Measurements from ENCODE around the gene CHRNA9.

CHRNA9 gene

GRCh38 chr4:40349561-40350198 lies 14.5 kb downstream of the CHRNA9 start:
- Mint-ChIP-seq H3K27ac (peak overlapping the region; percentile 1), H3K27me3 (no peaks in the 10 kb centered on the region), H3K9me3 (no peaks in the 10 kb centered on the region), H3K4me3 (no peak overlapping the region), H3K36me3 (peaks cover 3% of the 10 kb centered on the region), H3K4me1 (peaks cover 9% of the 10 kb centered on the region)

- Mint-ChIP-seq H3K27ac (no peak overlapping the region), H3K9me3 (no peaks in the 10 kb centered on the region), H3K36me3 (peaks cover 3% of the 10 kb centered on the region)
Observed at GRCh38 chr4:40350627-40351227, 15.6 kb downstream of the CHRNA9 start.

GRCh38 chr4:40354158-40354557 lies 19.0 kb downstream of the CHRNA9 start:
- Mint-ChIP-seq H3K27me3 (no peaks in the 10 kb centered on the region), H3K4me3 (no peak overlapping the region), H3K27ac (no peak overlapping the region), H3K36me3 (no peaks in the 10 kb centered on the region), H3K4me1 (peaks cover 9% of the 10 kb centered on the region), H3K9me3 (no peaks in the 10 kb centered on the region)

More at GRCh38 chr4:40350627-40351227, 15.6 kb downstream of the CHRNA9 start:
- peaks cover 9% of the 10 kb centered on the region for H3K4me1 Mint-ChIP-seq
- no peaks in the 10 kb centered on the region for H3K27me3 Mint-ChIP-seq
- no peak overlapping the region for H3K4me3 Mint-ChIP-seq

- no peaks in the 10 kb centered on the region for H3K4me1 Mint-ChIP-seq
- no peak overlapping the region for H3K4me3 Mint-ChIP-seq
- H3K36me3 Mint-ChIP-seq, result no peaks in the 10 kb centered on the region
- no peaks in the 10 kb centered on the region for H3K9me3 Mint-ChIP-seq
- no peak overlapping the region for H3K27ac Mint-ChIP-seq
- no peaks in the 10 kb centered on the region for H3K27me3 Mint-ChIP-seq
Observed at GRCh38 chr4:40355131-40355530, 20.0 kb downstream of the CHRNA9 start.

GRCh38 chr4:40357738-40358137 lies 22.6 kb downstream of the CHRNA9 start:
- H3K27me3 Mint-ChIP-seq, result no peaks in the 10 kb centered on the region
- peaks cover 5% of the 10 kb centered on the region for H3K9me3 Mint-ChIP-seq
- H3K36me3 Mint-ChIP-seq, result no peaks in the 10 kb centered on the region
- H3K4me1 Mint-ChIP-seq, result no peaks in the 10 kb centered on the region
- H3K27ac Mint-ChIP-seq, result no peak overlapping the region
- H3K4me3 Mint-ChIP-seq, result no peak overlapping the region

DNA sequence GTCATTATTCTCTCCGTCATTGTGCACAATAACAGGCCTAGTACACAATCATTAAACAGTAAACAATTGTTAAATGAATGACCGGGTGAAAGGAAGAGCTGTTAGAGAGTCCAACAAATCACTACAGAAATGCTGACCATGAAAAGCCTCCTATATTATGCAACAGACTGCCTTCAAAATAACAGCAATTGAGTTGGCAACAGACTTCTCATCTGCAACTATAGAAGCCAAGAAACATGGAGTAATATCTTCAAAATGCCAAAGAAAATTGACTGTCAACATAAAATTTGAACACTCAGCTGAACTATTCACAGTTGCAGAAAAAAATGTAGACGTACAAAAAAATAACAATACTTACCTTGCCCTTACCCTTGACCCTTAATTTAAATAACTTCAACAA lies 26.2 kb downstream of the CHRNA9 start:
- Mint-ChIP-seq H3K4me3 (no peak overlapping the region), H3K27ac (no peak overlapping the region), H3K36me3 (no peaks in the 10 kb centered on the region)

DNA sequence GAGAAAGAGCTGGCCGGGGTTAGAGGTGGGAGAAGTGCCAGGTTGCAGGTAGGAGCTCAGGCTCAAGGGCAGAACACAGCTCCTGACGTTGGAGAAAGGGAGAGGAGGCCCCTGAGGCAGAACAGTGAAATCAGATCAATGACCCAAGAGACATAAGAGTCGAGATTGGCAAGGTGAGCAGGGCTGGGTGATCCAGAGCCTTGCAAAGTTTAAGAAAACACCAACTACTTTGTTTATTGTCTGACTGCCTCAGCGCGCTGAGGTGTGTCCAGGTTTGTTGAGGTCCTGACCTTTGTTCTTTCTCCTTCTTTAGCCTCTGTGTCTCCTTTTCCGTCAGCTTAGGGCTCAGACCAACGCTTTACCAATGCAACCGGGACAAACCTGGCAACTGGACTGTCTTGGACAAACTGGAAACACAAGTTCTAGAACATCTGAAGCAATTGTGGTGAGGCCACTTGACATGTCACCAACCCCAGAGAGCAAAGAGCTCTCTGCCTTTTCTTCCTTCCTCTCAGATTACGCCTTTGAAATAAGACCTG lies 28.3 kb downstream of the CHRNA9 start:
- no peaks in the 10 kb centered on the region for H3K27me3 Mint-ChIP-seq
- H3K36me3 Mint-ChIP-seq, result no peaks in the 10 kb centered on the region
- H3K9me3 Mint-ChIP-seq, result peaks cover 5% of the 10 kb centered on the region
- no peaks in the 10 kb centered on the region for H3K4me1 Mint-ChIP-seq
- H3K4me3 Mint-ChIP-seq, result no peak overlapping the region
- H3K27ac Mint-ChIP-seq, result peak overlapping the region; percentile 70

More for the DNA sequence above, 26.2 kb downstream of the CHRNA9 start:
- no peaks in the 10 kb centered on the region for H3K4me1 Mint-ChIP-seq
- H3K27me3 Mint-ChIP-seq, result no peaks in the 10 kb centered on the region
- peaks cover 5% of the 10 kb centered on the region for H3K9me3 Mint-ChIP-seq

- Mint-ChIP-seq H3K9me3 (peaks cover 5% of the 10 kb centered on the region), H3K4me1 (no peaks in the 10 kb centered on the region), H3K36me3 (no peaks in the 10 kb centered on the region), H3K27me3 (no peaks in the 10 kb centered on the region), H3K4me3 (no peak overlapping the region), H3K27ac (peak overlapping the region; percentile 70)
Observed at GRCh38 chr4:40363945-40364344, 28.8 kb downstream of the CHRNA9 start.

- no peaks in the 10 kb centered on the region for H3K36me3 Mint-ChIP-seq
- no peak overlapping the region for H3K4me3 Mint-ChIP-seq
- no peak overlapping the region for H3K27ac Mint-ChIP-seq
- H3K9me3 Mint-ChIP-seq, result peaks cover 5% of the 10 kb centered on the region
- H3K27me3 Mint-ChIP-seq, result no peaks in the 10 kb centered on the region
- no peaks in the 10 kb centered on the region for H3K4me1 Mint-ChIP-seq
Observed at GRCh38 chr4:40365766-40366165, 30.6 kb downstream of the CHRNA9 start.

DNA sequence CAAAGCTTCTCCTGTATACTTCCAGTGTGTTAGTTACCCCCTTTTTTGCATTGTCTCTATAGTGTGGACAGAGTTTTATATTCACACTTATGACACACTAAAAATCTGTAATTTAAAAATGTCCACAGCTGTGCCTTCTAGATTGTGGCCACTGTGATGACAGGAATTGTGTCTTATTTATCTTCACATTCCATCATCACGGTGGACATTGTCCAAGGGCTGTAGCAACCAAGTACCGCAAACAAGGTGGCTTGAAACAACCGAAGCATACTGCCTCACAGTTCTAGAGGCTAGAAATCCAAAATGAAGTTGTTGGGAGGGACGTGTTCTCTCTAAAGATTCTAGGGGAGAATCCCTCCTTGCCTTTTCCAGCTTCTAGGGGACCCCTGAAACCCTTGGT lies 32.3 kb downstream of the CHRNA9 start:
- Mint-ChIP-seq H3K4me3 (no peak overlapping the region), H3K27me3 (no peaks in the 10 kb centered on the region), H3K9me3 (no peaks in the 10 kb centered on the region), H3K4me1 (no peaks in the 10 kb centered on the region), H3K36me3 (no peaks in the 10 kb centered on the region), H3K27ac (no peak overlapping the region)

DNA sequence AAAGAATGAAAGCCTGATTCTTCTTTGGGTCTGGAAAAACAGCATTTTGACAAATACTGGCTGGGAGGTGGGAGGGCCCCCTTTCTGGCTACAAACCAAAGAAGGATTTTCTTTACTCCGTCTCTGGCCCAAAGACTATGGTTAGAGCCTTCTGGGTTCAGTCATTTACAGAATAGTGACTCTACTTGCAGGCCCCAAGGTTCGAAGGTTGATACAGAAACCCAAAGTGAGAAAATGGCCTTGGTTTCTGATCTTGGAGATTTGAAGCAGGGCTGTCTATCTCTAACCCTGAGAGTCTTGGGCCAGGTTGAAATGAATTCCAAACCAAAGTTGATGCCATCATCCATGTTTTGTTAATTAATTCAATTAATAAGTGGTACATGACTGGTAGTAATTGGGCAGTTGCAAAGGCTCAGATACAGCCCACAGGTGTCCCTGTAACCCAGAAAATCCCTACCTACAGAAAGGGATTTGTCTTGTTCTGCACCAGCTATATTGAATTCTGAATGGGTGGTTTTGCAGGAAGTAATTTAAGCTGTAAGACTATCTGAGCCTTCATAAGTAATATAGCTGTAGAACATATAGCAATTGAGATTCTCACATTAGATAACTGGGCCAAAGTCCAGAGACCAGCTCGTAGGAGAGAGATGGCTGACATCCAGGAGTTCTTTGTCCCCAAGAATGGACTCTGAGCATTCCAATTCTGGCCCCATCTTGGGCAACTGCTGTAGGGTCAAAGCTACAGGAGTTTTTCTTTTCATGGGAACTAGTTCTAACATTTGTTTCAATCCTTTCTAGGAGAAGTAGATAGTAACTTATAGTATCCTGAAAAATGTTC lies 34.5 kb downstream of the CHRNA9 start:
- Mint-ChIP-seq H3K9me3 (no peaks in the 10 kb centered on the region), H3K36me3 (no peaks in the 10 kb centered on the region), H3K27me3 (no peaks in the 10 kb centered on the region), H3K4me3 (no peak overlapping the region), H3K4me1 (no peaks in the 10 kb centered on the region), H3K27ac (no peak overlapping the region)

DNA sequence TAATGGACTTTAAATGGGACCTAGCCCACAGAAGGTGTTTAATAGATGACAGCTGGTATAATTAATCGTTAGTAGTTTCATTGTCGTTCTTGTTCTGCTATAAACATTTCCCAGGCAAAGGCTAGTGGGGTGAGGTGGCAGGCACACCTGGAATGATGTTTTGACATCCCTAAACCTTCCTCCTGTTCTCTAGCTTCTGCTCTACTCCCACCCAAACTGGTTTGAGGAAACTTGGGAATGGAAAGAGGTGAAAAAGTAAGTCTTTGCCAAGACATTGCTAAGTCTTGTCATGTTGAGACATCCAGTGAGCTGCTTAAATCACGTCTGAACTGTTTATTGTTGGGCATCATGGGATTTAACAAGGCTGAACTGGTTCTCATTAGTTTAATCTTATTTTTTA lies 37.5 kb downstream of the CHRNA9 start:
- H3K4me1 Mint-ChIP-seq, result no peaks in the 10 kb centered on the region
- H3K9me3 Mint-ChIP-seq, result no peaks in the 10 kb centered on the region
- no peaks in the 10 kb centered on the region for H3K36me3 Mint-ChIP-seq
- H3K27ac Mint-ChIP-seq, result no peak overlapping the region
- H3K27me3 Mint-ChIP-seq, result no peaks in the 10 kb centered on the region
- no peak overlapping the region for H3K4me3 Mint-ChIP-seq

DNA sequence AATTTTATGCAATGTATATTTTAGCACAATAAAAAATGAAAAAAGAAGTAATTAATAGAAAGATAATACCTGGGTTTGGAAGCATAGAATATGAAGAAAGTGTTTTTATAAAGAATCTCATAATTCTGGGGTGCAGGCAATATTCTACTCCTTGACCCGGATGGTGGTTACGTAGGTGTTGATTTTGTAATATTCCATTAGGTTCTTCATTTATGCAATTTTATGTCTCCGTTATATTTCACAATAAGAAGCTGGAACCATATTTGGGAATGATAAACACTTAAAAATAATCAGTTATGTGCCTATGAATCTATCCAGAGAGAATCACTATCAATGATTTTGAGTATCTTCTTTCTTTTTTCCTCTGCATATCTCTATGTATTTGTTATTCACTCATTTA lies 38.5 kb downstream of the CHRNA9 start:
- H3K4me3 Mint-ChIP-seq, result no peak overlapping the region
- H3K36me3 Mint-ChIP-seq, result no peaks in the 10 kb centered on the region
- no peak overlapping the region for H3K27ac Mint-ChIP-seq
- H3K27me3 Mint-ChIP-seq, result no peaks in the 10 kb centered on the region
- no peaks in the 10 kb centered on the region for H3K9me3 Mint-ChIP-seq
- no peaks in the 10 kb centered on the region for H3K4me1 Mint-ChIP-seq

DNA sequence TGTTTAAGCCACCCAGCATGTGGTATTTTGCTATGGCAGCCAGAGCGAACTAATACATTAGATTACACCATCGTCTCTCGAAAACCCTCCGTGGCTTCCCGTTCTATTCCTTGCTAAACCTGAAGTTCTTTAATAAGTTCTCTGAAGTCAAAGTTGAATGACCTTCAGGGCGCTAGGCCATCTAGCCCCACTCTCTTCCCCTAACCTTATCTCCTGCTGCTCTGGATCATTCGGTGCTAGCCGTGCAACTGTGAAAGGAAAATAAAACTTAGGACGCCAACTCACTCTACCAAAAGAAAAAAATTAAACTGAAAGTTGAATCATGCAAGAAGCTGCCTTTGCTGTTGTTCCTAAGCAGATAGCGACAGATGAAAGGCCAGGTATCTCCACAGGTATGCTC lies 40.0 kb downstream of the CHRNA9 start:
- no peak overlapping the region for H3K27ac Mint-ChIP-seq
- no peak overlapping the region for H3K4me3 Mint-ChIP-seq
- H3K27me3 Mint-ChIP-seq, result no peaks in the 10 kb centered on the region
- no peaks in the 10 kb centered on the region for H3K4me1 Mint-ChIP-seq
- H3K9me3 Mint-ChIP-seq, result no peaks in the 10 kb centered on the region
- no peaks in the 10 kb centered on the region for H3K36me3 Mint-ChIP-seq

DNA sequence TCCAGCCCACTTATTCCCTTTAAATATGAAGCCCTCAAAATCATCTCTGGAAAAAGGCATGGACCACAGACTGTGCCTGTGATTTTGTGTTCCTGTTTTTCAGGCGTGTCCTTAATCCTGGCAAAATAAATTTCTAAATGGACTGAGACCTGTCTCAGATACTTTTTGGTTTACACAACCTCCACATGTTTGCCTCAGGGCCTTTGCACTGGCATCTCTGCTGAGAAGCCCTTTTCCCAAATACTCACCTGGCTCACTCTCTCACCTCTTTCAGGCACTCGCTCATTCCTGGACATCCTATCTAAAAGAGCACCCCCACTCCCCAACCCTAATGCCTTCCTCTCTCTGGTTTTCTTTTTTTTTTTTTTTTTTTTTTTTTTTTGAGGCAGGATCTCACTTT lies 40.5 kb downstream of the CHRNA9 start:
- no peaks in the 10 kb centered on the region for H3K27me3 Mint-ChIP-seq
- no peaks in the 10 kb centered on the region for H3K36me3 Mint-ChIP-seq
- no peaks in the 10 kb centered on the region for H3K4me1 Mint-ChIP-seq
- no peaks in the 10 kb centered on the region for H3K9me3 Mint-ChIP-seq
- H3K27ac Mint-ChIP-seq, result no peak overlapping the region
- H3K4me3 Mint-ChIP-seq, result no peak overlapping the region

All from activated naive CD4-positive, alpha-beta T cell treated with anti-CD3 and anti-CD28 coated beads, Interleukin-2, amount 50 U/mL, for 24 hours (primary cell).